K562 (cell line): Measurements from ENCODE around the gene CHORDC1. TPM values are rescaled to one million over a fixed set of nuclear protein-coding genes. Genes with fewer than 3 reads are reported as not detected.

Experiments used
- CTCFL ChIP-seq: IDR thresholded peaks from 2 replicates; pipeline ENCODE4 v1.6.1; 2011; ENCODE audit warnings: borderline replicate concordance, low read depth, mild to moderate bottlenecking, moderate library complexity, low read length; ENCODE audit not compliant: insufficient read depth, poor library complexity, severe bottlenecking
- E2F1 ChIP-seq: sonication (generic); formaldehyde crosslinking; IDR thresholded peaks from 2 replicates; pipeline ENCODE4 v1.8.1; 2023; ENCODE audit warnings: mild to moderate bottlenecking, missing genetic modification reagents, moderate library complexity
- ELF2 ChIP-seq: fragments of 250-450 bp; sonication (Bioruptor Pico); IDR thresholded peaks from 2 replicates; pipeline ENCODE4 v1.5.0; 2021; ENCODE audit warnings: mild to moderate bottlenecking
- EP400 ChIP-seq: fragments of 450-650 bp; IDR thresholded peaks from 2 replicates; pipeline ENCODE4 v1.6.1; 2017; ENCODE audit warnings: antibody characterized with exemption, mild to moderate bottlenecking, moderate library complexity
- GABPA ChIP-seq: fragments of 200-800 bp; sonication (Bioruptor generic); conservative IDR thresholded peaks from 2 replicates; pipeline ENCODE4 v1.6.1; 2016; ENCODE audit warnings: low read depth, missing genetic modification characterization, missing compliant biosample characterization
- GABPB2 ChIP-seq: fragments of 250-450 bp; sonication (Bioruptor Pico); conservative IDR thresholded peaks from 2 replicates; pipeline ENCODE4 v1.5.1; 2021; ENCODE audit warnings: mild to moderate bottlenecking
- JUND ChIP-seq, 2 experiments: IDR thresholded peaks; 2 replicates in 1 of 2; 3 replicates in 1 of 2; pipeline ENCODE4 v1.6.1; 2011; ENCODE audit warnings: borderline replicate concordance in 2 of 2, low read depth in 2 of 2, low read length in 2 of 2, improper control_type of control experiment in 1 of 2, missing biosample characterization in 1 of 2, missing genetic modification characterization in 1 of 2, missing genetic modification reagents in 1 of 2
- KAT7 ChIP-seq: sonication (generic); formaldehyde crosslinking; IDR thresholded peaks from 2 replicates; pipeline ENCODE4 v1.8.0; 2022; ENCODE audit warnings: missing genetic modification reagents, mild to moderate bottlenecking, borderline replicate concordance
- MAFF ChIP-seq: IDR thresholded peaks from 2 replicates; pipeline ENCODE4 v1.6.1; 2012; ENCODE audit warnings: low read length, improper control_type of control experiment
- NUFIP1 ChIP-seq: fragments of 450-650 bp; IDR thresholded peaks from 2 replicates; pipeline ENCODE4 v1.6.1; 2018; ENCODE audit not compliant: partially characterized antibody
- PATZ1 ChIP-seq: fragments of 250-450 bp; sonication (Bioruptor Pico); IDR thresholded peaks from 2 replicates; pipeline ENCODE4 v1.5.0; 2020; ENCODE audit warnings: mild to moderate bottlenecking, borderline replicate concordance
- PML ChIP-seq: IDR thresholded peaks from 2 replicates; pipeline ENCODE4 v1.6.1; 2012; ENCODE audit warnings: low read length, inconsistent platforms
- RAD21 ChIP-seq, 2 experiments: fragments of 250-450 bp in 1 of 2; fragments of 450-650 bp in 1 of 2; sonication (Bioruptor Pico) in 1 of 2; formaldehyde crosslinking in 1 of 2; IDR thresholded peaks in 1 of 2; conservative IDR thresholded peaks in 1 of 2; 2 replicates each; pipeline versions ENCODE4 v1.4.0 to v1.8.0; 2020 to 2022; ENCODE audit warnings: mild to moderate bottlenecking in 2 of 2, moderate library complexity in 1 of 2
- SIN3B ChIP-seq: fragments of 450-650 bp; IDR thresholded peaks from 2 replicates; pipeline ENCODE4 v1.6.1; 2017; ENCODE audit warnings: low read depth, mild to moderate bottlenecking, moderate library complexity
- TAF1 ChIP-seq: IDR thresholded peaks from 2 replicates; pipeline ENCODE4 v1.6.1; 2011; ENCODE audit warnings: mild to moderate bottlenecking, low read length, moderate library complexity; ENCODE audit not compliant: insufficient read depth, control insufficient read depth, severe bottlenecking; ENCODE audit errors: extremely low read depth
- XRCC3 ChIP-seq: fragments of 450-650 bp; IDR thresholded peaks from 2 replicates; pipeline ENCODE4 v1.6.1; 2017; ENCODE audit warnings: mild to moderate bottlenecking, moderate library complexity
- ZNF12 ChIP-seq: sonication (generic); formaldehyde crosslinking; IDR thresholded peaks from 2 replicates; pipeline ENCODE4 v1.4.0; 2020; ENCODE audit warnings: mild to moderate bottlenecking, missing genetic modification reagents
- ZNF324 ChIP-seq: fragments of 250-450 bp; sonication (Bioruptor Pico); IDR thresholded peaks from 2 replicates; pipeline ENCODE4 v1.4.0; 2020; ENCODE audit warnings: mild to moderate bottlenecking
- polyA plus RNA-seq, 8 experiments: library from polyadenylated mRNA; depleted of rRNA in 4 of 8; stranded (reverse) in 5 of 8; unstranded in 3 of 8; fragments of >200 nt; fragmentation: Nextera tagmentation in 2 of 8; fragmentation: Illumina TruSeq in 1 of 8; extraction: Ambion mirVana in 2 of 8; extraction: Trizol in 1 of 8; gene quantifications; 2 replicates each; pipeline versions ENCODE4 v1.2.1 to v1.2.3, GENCODE V29; 2011 to 2014; ENCODE audit warnings: inconsistent platforms in 1 of 8, missing spikeins in 1 of 8
- total RNA-seq, 7 experiments: library from RNA; depleted of rRNA in 6 of 7; stranded (reverse); fragments of >200 nt in 6 of 7; fragmentation: Illumina TruSeq in 2 of 7; extraction: Trizol in 2 of 7; gene quantifications; 2 replicates each; pipeline versions ENCODE4 v1.2.1 to v1.2.3, GENCODE V29; 2011 to 2021; ENCODE audit warnings: low replicate concordance in 1 of 7

CHORDC1 gene
- total and polyA plus RNA-seq, 9 of the 15 experiments (the other 6 are each of a cell fraction or from before 2014, with no cell fraction given), result 68.7 to 148 (median 112) TPM

- TF ChIP-seq NUFIP1 (no peak), JUND (IDR thresholded peaks at IDR 0.05; ENCODE audit: borderline replicate concordance, low read depth, low read length) (peak; percentile 26; the same call in 1 of the 2 replicates), JUND (tag; IDR thresholded peaks at IDR 0.05; ENCODE audit: borderline replicate concordance, low read depth, low read length) (no peak), SIN3B (0 out of 2 replicates have a peak, but pooled peaks have one; percentile 3), PML (peak; percentile 30; the same call in 1 of the 2 replicates), GABPB2 (CRISPR knock-in tag) (no peak), E2F1 (0 out of 2 replicates have a peak, but pooled peaks have one; percentile 54), KAT7 (CRISPR knock-in tag) (no peak), PATZ1 (CRISPR knock-in tag) (no peak), ZNF12 (no peak), EP400 (peak; percentile 58; the same call in 1 of the 2 replicates), XRCC3 (no peak), CTCFL (no peak), RAD21 (CRISPR knock-in tag; conservative IDR thresholded peaks at IDR 0.05 in 1 of 2, IDR thresholded peaks at IDR 0.05 in 1 of 2) (no peak), MAFF (no peak), ZNF324 (CRISPR knock-in tag) (0 out of 2 replicates have a peak, but pooled peaks have one; percentile 21), TAF1 (peak; percentile 80), GABPA (tag) (peak; percentile 84), ELF2 (CRISPR knock-in tag) (0 out of 2 replicates have a peak, but pooled peaks have one; percentile 24)
Measured at GRCh38 chr11:90222459-90223247, at the start of gene CHORDC1 (continued).
